ENCODE measurements around the gene BAIAP3. TPM values are rescaled to one million over a fixed set of nuclear protein-coding genes. Genes with fewer than 3 reads are reported as not detected.
A peak's percentile ranks its signal among the peaks of the same experiment; 100 is the strongest.

BAIAP3 gene
- polyA plus RNA-seq, 4 donors = 4.5 to 10.5 (median 7.0) TPM

- no peak for DNase-seq
- WGBS, 3 donors = 18 to 54% (median 30%) methylated on average over 41 to 44 of the region's 44 CpGs
- no peaks in the 10 kb centered on the region for H3K9me3 ChIP-seq (ENCODE audit: control insufficient read depth in 2 of 2, insufficient read depth in 1 of 2, low read depth in 1 of 2, low read length in 1 of 2)
- peak overlapping the region in 1 of 3 donors; percentile 9 for H3K27ac ChIP-seq (ENCODE audit: low read depth in 1 of 3, low read length in 2 of 3)
- no peaks in the 10 kb centered on the region for H3K27me3 ChIP-seq (ENCODE audit: control insufficient read depth in 3 of 3, insufficient read depth in 3 of 3, low read length in 3 of 3)
- peaks cover 0 to 21% (median 1%) of the 10 kb centered on the region in 3 donors for H3K36me3 ChIP-seq (ENCODE audit: control insufficient read depth in 3 of 3, insufficient read depth in 2 of 3, low read depth in 1 of 3, low read length in 3 of 3)
- peak overlapping the region in 2 of 3 donors; percentile 38 to 52 for H3K4me3 ChIP-seq (ENCODE audit: low read depth in 1 of 3, low read length in 3 of 3)
- H3K4me1 ChIP-seq (ENCODE audit: control insufficient read depth in 3 of 3, insufficient read depth in 2 of 3, low read depth in 1 of 3, low read length in 2 of 3) = peaks cover 0 to 14% (median 2%) of the 10 kb centered on the region in 3 donors
- no peak for FAIRE-seq
These were observed 10.2 kb downstream of the BAIAP3 start for GRCh38 chr16:1343428-1344242.

- FAIRE-seq (no peak), DNase-seq (no peak)
- 86 to 90% (median 87%) methylated on average over 14 of the region's 14 CpGs for WGBS, 3 donors
- peaks cover 0 to 30% (median 4%) of the 10 kb centered on the region in 3 donors for H3K36me3 ChIP-seq (ENCODE audit: control insufficient read depth in 3 of 3, insufficient read depth in 2 of 3, low read depth in 1 of 3, low read length in 3 of 3)
- H3K9me3 ChIP-seq (ENCODE audit: control insufficient read depth in 2 of 2, insufficient read depth in 1 of 2, low read depth in 1 of 2, low read length in 1 of 2) = no peaks in the 10 kb centered on the region
- H3K27ac ChIP-seq (ENCODE audit: low read depth in 1 of 3, low read length in 2 of 3) = no peak overlapping the region
- peaks cover 0 to 14% (median 2%) of the 10 kb centered on the region in 3 donors for H3K4me1 ChIP-seq (ENCODE audit: control insufficient read depth in 3 of 3, insufficient read depth in 2 of 3, low read depth in 1 of 3, low read length in 2 of 3)
- H3K4me3 ChIP-seq (ENCODE audit: low read depth in 1 of 3, low read length in 3 of 3) = no peak overlapping the region
- no peaks in the 10 kb centered on the region for H3K27me3 ChIP-seq (ENCODE audit: control insufficient read depth in 3 of 3, insufficient read depth in 3 of 3, low read length in 3 of 3)
These were observed 11.1 kb downstream of the BAIAP3 start for GRCh38 chr16:1344499-1344898.

GRCh38 chr16:1345087-1345486 lies 11.6 kb downstream of the BAIAP3 start:
- Histone ChIP-seq H3K36me3 (ENCODE audit: control insufficient read depth in 3 of 3, insufficient read depth in 2 of 3, low read depth in 1 of 3, low read length in 3 of 3) (peaks cover 2 to 36% (median 4%) of the 10 kb centered on the region in 3 donors), H3K27ac (ENCODE audit: low read depth in 1 of 3, low read length in 2 of 3) (no peak overlapping the region), H3K4me1 (ENCODE audit: control insufficient read depth in 3 of 3, insufficient read depth in 2 of 3, low read depth in 1 of 3, low read length in 2 of 3) (peaks cover 0 to 14% (median 2%) of the 10 kb centered on the region in 3 donors), H3K4me3 (ENCODE audit: low read depth in 1 of 3, low read length in 3 of 3) (no peak overlapping the region), H3K27me3 (ENCODE audit: control insufficient read depth in 3 of 3, insufficient read depth in 3 of 3, low read length in 3 of 3) (no peaks in the 10 kb centered on the region), H3K9me3 (ENCODE audit: control insufficient read depth in 2 of 2, insufficient read depth in 1 of 2, low read depth in 1 of 2, low read length in 1 of 2) (no peaks in the 10 kb centered on the region)
- DNase-seq = no peak
- WGBS, 3 donors = 77 to 80% (median 80%) methylated on average over 9 to 11 of the region's 11 CpGs
- no peak for FAIRE-seq

- 67 to 74% (median 74%) methylated on average over 27 to 31 of the region's 31 CpGs for WGBS, 3 donors
- Histone ChIP-seq H3K4me1 (ENCODE audit: control insufficient read depth in 3 of 3, insufficient read depth in 2 of 3, low read depth in 1 of 3, low read length in 2 of 3) (peaks cover 2 to 19% (median 2%) of the 10 kb centered on the region in 3 donors), H3K36me3 (ENCODE audit: control insufficient read depth in 3 of 3, insufficient read depth in 2 of 3, low read depth in 1 of 3, low read length in 3 of 3) (peaks cover 2 to 42% (median 4%) of the 10 kb centered on the region in 3 donors), H3K4me3 (ENCODE audit: low read depth in 1 of 3, low read length in 3 of 3) (no peak overlapping the region), H3K27ac (ENCODE audit: low read depth in 1 of 3, low read length in 2 of 3) (no peak overlapping the region), H3K9me3 (ENCODE audit: control insufficient read depth in 2 of 2, insufficient read depth in 1 of 2, low read depth in 1 of 2, low read length in 1 of 2) (no peaks in the 10 kb centered on the region), H3K27me3 (ENCODE audit: control insufficient read depth in 3 of 3, insufficient read depth in 3 of 3, low read length in 3 of 3) (no peaks in the 10 kb centered on the region)
- FAIRE-seq (no peak), DNase-seq (no peak)
These were observed 12.4 kb downstream of the BAIAP3 start for GRCh38 chr16:1345651-1346421.

- peaks cover 2 to 23% (median 4%) of the 10 kb centered on the region in 3 donors for H3K4me1 ChIP-seq (ENCODE audit: control insufficient read depth in 3 of 3, insufficient read depth in 2 of 3, low read depth in 1 of 3, low read length in 2 of 3)
- no peaks in the 10 kb centered on the region for H3K27me3 ChIP-seq (ENCODE audit: control insufficient read depth in 3 of 3, insufficient read depth in 3 of 3, low read length in 3 of 3)
- H3K27ac ChIP-seq (ENCODE audit: low read depth in 1 of 3, low read length in 2 of 3) = no peak overlapping the region
- peak in 1 of 2 donors; percentile 18 for DNase-seq
- 34 to 71% (median 46%) methylated on average over 30 to 34 of the region's 34 CpGs for WGBS, 3 donors
- no peak overlapping the region for H3K4me3 ChIP-seq (ENCODE audit: low read depth in 1 of 3, low read length in 3 of 3)
- H3K9me3 ChIP-seq (ENCODE audit: control insufficient read depth in 2 of 2, insufficient read depth in 1 of 2, low read depth in 1 of 2, low read length in 1 of 2) = no peaks in the 10 kb centered on the region
- peaks cover 2 to 42% (median 4%) of the 10 kb centered on the region in 3 donors for H3K36me3 ChIP-seq (ENCODE audit: control insufficient read depth in 3 of 3, insufficient read depth in 2 of 3, low read depth in 1 of 3, low read length in 3 of 3)
- FAIRE-seq = no peak
These were observed 13.2 kb downstream of the BAIAP3 start for GRCh38 chr16:1346422-1347285.

GRCh38 chr16:1347286-1347855 lies 13.9 kb downstream of the BAIAP3 start:
- Histone ChIP-seq H3K9me3 (ENCODE audit: control insufficient read depth in 2 of 2, insufficient read depth in 1 of 2, low read depth in 1 of 2, low read length in 1 of 2) (no peaks in the 10 kb centered on the region), H3K27ac (ENCODE audit: low read depth in 1 of 3, low read length in 2 of 3) (no peak overlapping the region), H3K4me1 (ENCODE audit: control insufficient read depth in 3 of 3, insufficient read depth in 2 of 3, low read depth in 1 of 3, low read length in 2 of 3) (peaks cover 2 to 20% (median 4%) of the 10 kb centered on the region in 3 donors), H3K27me3 (ENCODE audit: control insufficient read depth in 3 of 3, insufficient read depth in 3 of 3, low read length in 3 of 3) (no peaks in the 10 kb centered on the region), H3K4me3 (ENCODE audit: low read depth in 1 of 3, low read length in 3 of 3) (no peak overlapping the region), H3K36me3 (ENCODE audit: control insufficient read depth in 3 of 3, insufficient read depth in 2 of 3, low read depth in 1 of 3, low read length in 3 of 3) (peaks cover 2 to 42% (median 4%) of the 10 kb centered on the region in 3 donors)
- FAIRE-seq = no peak
- 90 to 92% (median 92%) methylated on average over 31 of the region's 31 CpGs for WGBS, 3 donors
- DNase-seq = no peak

- Histone ChIP-seq H3K4me3 (ENCODE audit: low read depth in 1 of 3, low read length in 3 of 3) (no peak overlapping the region), H3K4me1 (ENCODE audit: control insufficient read depth in 3 of 3, insufficient read depth in 2 of 3, low read depth in 1 of 3, low read length in 2 of 3) (peaks cover 2 to 19% (median 7%) of the 10 kb centered on the region in 3 donors), H3K27me3 (ENCODE audit: control insufficient read depth in 3 of 3, insufficient read depth in 3 of 3, low read length in 3 of 3) (no peaks in the 10 kb centered on the region), H3K27ac (ENCODE audit: low read depth in 1 of 3, low read length in 2 of 3) (no peak overlapping the region), H3K36me3 (ENCODE audit: control insufficient read depth in 3 of 3, insufficient read depth in 2 of 3, low read depth in 1 of 3, low read length in 3 of 3) (peaks cover 2 to 42% (median 4%) of the 10 kb centered on the region in 3 donors), H3K9me3 (ENCODE audit: control insufficient read depth in 2 of 2, insufficient read depth in 1 of 2, low read depth in 1 of 2, low read length in 1 of 2) (no peaks in the 10 kb centered on the region)
- 90 to 92% (median 92%) methylated on average over 27 to 29 of the region's 29 CpGs for WGBS, 3 donors
- FAIRE-seq = no peak
- DNase-seq = no peak
These were observed 14.5 kb downstream of the BAIAP3 start for GRCh38 chr16:1347962-1348361.

Data from small intestine (tissue), 7 donors.